ENCODE data around the gene TRAM2.

The TRAM2 gene

DNA sequence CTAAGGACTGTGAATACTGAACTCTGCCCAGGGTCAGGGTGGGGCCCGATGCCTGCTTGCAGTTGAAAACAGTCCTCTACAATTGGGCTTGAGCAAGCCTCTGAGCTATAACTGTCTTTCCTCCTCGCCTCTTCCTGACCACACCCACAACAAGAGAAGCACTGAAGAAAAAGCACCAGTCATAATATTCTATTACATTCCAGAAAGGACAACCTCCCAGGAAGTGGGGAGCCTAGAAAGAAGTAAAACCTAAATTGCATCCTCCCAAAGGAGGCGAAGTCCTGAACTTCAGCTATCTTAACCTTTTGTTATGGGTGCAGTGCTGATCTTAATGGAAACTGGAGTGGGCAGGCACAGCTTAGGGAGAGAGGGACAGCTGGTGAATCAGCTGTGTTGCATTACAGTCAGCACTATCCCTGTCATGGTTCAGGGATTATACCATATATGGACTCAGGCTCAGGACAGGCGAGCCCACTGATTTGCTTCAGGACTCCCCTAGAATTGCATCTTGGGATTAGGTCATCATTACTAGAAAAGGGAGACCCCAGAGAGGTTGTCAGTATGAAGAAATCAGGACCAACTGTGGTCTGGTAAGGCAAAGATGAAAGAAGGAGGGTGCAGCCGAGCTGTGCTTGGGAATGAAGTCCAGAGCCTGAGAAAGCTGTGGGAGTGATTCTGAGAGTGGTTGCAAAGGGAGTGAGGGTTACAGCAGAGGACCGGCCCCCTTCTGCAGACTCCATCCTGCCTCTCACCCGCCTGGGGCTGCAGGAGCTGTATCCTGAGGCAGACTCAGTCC lies 18.3 kb upstream of the TRAM2 start:
- DNase-seq (ENCODE audit: low read depth): no peak

GRCh38 chr6:52594221-52594620 lies 17.4 kb upstream of the TRAM2 start:
- DNase-seq (ENCODE audit: low read depth): no peak

- DNase-seq (ENCODE audit: low read depth): no peak
Measured at GRCh38 chr6:52591832-52592231, 15.0 kb upstream of the TRAM2 start.

DNA sequence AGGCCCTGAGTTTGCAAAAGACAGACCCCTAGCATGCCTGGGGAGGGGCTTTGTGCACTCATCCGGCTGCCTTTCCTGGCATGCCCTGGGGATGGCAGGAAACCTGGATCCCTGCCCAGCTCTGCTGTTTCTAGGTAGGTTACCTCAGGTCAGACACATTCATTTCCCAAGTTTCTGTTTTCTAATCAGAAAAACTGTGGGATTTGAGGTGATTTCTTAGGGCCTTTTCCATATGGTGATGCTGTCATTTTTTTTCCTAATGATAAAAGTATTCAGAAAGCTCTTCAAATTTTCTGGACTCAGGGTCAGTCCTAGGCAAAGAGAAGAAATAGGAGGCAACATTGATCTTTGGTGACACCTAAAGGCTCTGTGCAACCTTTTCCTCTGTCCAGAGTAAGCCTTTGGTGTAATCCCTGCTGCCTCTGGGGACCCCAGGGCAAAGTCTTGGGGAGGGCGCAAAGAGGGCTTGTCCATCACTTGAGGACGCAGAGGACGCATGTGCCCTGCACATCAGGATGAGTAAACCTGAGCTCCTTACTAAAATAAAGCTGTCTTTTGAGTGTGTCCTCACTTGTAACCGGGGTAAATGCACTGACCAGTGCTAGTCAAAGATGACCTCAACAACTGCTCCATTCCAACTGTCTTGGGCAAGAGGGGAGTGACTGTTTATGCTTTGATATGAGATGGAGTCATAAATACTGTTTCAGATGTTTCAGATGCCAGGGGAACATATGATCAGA lies 13.5 kb upstream of the TRAM2 start:
- no peak for DNase-seq (ENCODE audit: low read depth)

DNA sequence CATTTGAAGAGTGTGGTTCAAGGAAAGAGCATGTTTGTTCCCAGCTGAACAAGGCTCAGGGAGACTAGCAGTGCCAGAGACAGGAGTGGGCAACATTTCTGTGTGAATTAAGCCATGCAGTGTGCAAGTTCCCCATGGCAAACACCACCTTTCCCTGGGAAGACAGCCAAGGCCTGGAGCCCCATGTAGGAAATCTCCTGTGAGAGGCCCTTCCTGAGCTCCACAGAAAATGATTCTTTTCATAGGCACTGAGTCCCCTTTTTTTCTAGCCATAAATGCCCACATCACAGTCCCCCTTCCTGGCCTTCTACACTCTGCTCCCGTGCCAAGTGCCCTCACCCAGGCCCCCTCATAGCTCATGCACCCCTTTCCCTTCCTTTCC lies 11.8 kb upstream of the TRAM2 start:
- DNase-seq (ENCODE audit: low read depth): no peak

DNA sequence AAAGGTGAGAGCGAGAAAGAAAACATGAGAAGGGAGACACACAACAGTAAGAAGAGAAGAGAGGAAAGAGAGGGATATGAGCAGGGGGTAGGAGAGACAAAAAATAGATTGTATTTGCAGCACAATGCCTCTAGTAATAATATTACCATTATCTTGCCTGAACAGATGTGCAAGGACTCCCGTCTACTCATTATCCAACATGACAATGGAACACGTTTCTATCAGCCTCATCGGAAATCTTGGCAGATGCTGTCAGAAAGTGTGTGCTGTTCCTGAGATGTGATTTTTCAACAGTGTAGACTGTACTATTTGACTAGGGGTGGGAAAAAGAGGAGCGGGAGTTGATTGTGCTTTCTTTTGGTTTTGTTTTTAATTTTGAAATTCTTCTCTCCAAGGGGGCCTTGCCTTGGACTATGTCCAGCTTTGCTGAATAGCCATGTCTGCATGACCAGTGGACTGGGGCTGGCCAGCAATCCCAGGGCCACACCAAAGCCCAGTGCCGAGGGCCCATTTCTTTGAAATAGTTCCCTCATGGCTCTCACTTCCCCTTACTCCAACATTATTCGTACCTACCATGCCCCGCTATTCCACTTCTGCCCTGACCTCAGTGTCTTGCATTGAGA lies 11.3 kb upstream of the TRAM2 start:
- no peak for DNase-seq (ENCODE audit: low read depth)

GRCh38 chr6:52587001-52587400 lies 10.1 kb upstream of the TRAM2 start:
- no peak for DNase-seq (ENCODE audit: low read depth)

- DNase-seq (ENCODE audit: low read depth): no peak
Measured at GRCh38 chr6:52584203-52584602, 7.3 kb upstream of the TRAM2 start.

GRCh38 chr6:52582996-52583395 lies 6.1 kb upstream of the TRAM2 start:
- DNase-seq (ENCODE audit: low read depth): no peak

DNA sequence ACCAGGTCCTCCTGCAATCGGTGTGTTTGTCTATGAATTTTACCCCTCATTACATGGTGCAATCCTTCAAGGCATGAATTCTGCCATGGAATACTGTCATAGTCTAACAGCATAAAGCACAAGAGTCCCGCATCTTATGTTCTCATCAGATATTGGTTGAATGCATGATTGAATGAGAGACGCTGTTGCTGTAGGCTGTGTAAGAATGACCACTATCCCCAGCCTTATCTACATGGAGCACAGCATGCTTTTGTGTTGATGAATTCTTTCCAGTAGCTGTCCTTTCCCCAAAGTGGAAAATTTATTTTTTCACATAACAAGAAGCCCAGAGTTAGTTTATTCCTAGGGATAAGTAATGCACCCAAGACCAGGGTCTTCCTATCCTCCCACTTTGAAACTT lies 5.6 kb upstream of the TRAM2 start:
- no peak for DNase-seq (ENCODE audit: low read depth)

DNA sequence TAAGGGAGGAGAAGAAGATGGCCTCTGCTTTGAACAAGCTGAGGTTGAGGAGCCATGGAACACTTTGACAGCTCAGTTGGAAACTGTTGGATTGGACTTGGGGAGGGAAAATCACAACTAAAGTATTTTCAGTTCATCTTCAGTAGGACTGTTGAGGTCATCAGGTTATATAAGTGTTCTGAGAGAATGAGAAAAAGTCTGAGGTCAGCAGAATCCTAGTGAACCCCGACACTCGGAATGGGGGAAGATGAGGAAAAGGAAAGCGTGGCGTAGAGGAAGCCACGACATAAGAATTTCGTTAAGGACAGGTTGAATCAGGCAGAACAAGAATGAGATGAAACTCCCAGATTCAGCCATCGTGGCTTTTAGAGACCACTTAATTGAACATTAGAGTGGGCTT lies 4.0 kb upstream of the TRAM2 start:
- DNase-seq (ENCODE audit: low read depth): no peak

GRCh38 chr6:52579006-52579660 lies 2.3 kb upstream of the TRAM2 start:
- no peak for DNase-seq (ENCODE audit: low read depth)

GRCh38 chr6:52577778-52578463 lies 1.1 kb upstream of the TRAM2 start:
- no peak for DNase-seq (ENCODE audit: low read depth)

DNA sequence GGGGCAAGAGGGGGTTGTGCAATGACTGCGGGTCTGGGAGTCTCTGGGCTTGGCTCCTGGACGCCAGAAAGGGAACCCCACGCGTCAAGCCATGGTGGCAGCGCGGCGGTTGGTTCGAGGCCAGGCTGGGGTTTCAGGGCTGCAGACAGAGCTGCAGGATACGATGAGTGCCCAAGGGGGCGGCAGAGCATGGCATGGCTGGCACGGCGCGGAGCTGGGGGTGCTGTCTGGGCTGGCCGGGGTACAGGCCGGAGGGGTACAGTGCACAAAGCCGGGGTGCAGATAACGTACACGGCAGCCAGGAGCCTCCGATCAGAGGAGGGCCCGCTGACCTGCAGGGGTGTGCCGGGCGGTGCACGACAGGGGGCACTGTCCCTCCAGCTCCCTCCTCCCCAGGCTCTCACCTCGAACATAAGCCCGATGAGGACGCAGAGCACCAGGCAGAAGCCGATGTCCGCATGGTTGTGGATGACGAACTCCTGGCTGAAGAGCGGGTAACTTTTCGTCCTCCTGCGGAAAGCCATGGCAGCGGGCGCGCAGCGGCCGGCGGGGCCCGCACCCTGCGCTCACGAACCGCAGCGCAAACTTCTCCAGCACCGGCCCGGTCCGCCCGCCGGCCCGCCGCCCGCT lies 353 bp downstream of the TRAM2 start:
- peak; percentile 24 for DNase-seq (ENCODE audit: low read depth)

- DNase-seq (ENCODE audit: low read depth): no peak
Measured at GRCh38 chr6:52576054-52576391, 837 bp downstream of the TRAM2 start.

DNA sequence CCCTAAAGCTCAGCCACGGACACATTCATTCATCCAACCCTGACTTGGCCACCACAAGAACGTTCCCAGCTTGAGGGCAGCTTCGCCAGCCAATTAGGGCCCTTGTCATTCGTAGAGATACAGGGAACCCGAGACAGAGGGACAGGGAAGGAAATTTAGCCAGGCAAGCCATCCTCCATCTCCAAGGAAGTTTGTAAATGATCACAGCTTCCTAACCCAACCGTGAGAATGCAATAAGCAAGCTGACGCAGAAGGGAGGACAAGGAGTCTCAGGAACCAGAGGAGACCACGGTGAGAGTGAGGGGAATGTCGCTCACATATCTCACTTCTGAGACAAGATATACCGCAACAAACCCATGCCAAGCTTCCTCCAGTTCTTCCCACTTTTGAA lies 1.4 kb downstream of the TRAM2 start:
- no peak for DNase-seq (ENCODE audit: low read depth)

GRCh38 chr6:52574709-52575501 lies 2.0 kb downstream of the TRAM2 start:
- DNase-seq (ENCODE audit: low read depth): peak; percentile 47

DNA sequence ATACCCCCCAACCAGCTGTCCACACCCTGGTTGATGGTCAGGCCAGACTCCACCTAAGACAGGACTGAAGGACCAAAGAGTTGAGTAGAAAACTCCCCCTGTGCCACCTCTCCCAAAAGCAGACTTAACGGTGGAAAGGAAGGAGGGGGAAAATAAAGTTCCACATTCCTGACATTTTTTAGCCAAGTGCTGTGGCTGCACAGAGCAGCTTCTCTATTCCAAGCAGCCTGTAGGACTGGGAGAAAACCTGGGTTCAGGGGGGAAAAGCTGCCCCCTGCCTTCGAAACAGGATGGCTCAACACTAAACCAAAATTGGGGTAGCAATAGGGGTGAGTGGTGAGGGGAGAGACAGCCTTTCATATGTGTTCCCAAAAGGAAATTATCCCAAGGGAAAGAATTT lies 3.6 kb downstream of the TRAM2 start:
- no peak for DNase-seq (ENCODE audit: low read depth)

DNA sequence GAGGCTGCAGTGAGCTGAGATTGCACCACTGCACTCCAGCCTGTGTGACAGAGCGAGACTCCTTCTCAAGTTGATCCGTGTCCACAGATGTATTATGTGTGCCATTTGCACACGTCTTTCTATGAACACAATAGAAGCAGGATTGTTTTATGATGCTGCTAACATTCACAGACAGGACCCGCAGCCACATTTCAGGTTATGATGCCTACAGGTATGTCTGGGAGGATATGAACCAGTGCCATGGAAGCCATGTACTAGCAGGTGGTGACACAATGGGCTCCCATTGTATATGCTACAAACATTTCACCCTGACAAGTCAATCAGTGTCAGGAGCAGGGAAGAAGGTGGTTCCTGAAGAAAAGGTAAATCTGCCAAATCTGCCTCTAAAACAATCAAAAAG lies 4.3 kb downstream of the TRAM2 start:
- no peak for DNase-seq (ENCODE audit: low read depth)

DNA sequence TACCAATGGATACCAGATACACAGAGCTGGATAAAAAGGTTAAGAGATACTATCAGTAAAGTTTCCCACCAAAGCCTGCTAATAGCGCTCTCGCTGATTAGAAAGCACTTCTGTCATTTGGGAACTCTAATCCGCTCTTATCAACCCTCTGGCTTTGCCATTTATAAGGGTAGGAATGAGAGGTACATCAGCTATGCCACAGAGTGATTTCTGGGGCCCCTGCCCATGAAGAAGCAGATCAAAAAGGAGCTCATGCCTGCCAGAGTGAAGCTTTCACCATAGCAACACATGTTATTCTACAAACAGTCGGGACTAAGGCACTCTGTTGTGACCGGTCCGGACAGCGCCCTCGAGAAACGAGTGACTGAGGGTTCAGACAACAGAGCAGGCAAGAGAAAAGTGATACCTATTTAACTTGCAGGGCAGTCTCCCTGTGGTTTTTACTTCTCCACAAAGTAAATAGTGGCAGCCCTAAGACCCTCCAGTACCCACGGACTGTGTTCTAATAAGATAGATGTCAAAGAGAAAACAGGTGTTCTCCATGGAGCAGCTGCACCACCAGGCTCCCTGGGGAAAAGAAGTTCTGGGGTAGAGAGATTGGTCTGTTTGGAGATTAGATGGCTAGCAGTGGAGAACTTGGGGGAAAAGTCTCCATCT lies 5.6 kb downstream of the TRAM2 start:
- DNase-seq (ENCODE audit: low read depth): no peak
